Brain pericyte (primary cell): ENCODE measurements around the gene DTNB.
"Not testable (repeated sequence)": the region's sequence is repeated elsewhere in the genome, so short reads cannot be mapped to it uniquely, and the experiment has no call there.

Experiments used
- DNase-seq: peaks from one replicate; pipeline ENCODE4 v3.0.0-alpha.2; 2012; ENCODE audit warnings: low read depth, low spot score

The DTNB gene

DNA sequence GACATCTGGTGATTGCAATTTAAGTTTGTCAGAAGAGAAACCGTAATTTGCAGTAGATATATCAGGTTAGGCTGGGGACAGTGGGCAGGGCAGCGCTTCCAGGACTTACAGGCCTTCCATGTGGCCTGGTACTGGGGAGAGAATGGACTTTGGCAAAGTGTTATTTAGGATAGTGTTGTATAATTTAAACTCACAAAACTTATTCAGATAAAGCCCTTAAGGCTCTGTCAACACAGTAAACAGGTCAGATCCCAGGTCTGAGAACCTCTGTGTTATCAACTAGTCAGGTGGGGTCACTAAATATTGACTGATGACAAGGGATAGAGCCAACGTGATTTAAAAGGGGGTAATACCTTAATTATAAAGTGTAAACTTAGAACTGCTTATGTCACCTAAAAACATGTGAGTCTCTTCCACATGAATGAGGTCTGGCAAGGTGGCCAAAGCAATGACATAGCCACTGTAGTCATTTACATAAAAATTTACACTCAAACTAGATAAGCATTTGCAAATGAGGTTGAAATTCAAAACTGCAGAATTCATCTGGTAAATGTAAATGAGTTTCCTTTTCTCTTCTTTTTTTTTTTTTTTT, 251.5 kb downstream of the DTNB start:
- no peak for DNase-seq

DNA sequence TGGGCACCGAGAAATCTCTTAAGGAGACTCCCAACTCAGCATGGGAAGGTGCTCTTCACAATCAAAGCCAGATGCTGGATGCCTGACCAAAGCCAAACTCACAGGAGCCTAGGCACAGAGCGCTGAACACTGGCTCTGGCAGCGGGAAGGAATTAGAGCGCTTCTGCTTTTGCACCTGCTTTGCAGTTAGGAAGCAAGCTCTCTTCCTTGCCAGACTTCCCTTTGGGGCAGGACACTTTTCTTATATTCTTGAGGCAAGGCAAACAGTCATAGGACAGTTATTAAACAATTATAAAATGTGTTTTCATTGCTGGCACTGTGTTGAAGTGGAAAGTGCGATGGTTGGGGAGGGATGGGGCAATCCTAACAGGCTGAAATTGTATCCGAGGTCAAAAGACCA, 252.1 kb downstream of the DTNB start:
- no peak for DNase-seq

DNA sequence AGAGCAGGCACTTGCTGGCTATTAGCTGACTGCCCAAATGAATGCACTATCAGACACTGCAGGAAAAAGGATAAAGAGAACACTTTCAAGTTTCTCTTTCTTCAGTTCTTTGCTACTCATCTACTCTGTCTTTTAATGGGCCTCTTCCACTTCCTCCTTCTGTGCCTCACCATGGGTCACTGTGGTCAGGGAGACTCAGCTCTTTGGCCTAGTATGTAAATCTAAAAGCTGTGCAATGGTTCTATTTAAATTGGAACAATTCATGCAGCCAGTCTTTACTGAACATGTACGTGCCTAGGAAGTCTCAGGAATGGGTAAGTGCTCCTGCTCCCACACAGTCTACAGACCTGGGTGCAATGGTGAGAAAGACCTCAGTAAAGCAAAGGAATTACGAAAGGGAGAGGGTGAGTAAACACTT, 252.5 kb downstream of the DTNB start:
- DNase-seq, result no peak

DNA sequence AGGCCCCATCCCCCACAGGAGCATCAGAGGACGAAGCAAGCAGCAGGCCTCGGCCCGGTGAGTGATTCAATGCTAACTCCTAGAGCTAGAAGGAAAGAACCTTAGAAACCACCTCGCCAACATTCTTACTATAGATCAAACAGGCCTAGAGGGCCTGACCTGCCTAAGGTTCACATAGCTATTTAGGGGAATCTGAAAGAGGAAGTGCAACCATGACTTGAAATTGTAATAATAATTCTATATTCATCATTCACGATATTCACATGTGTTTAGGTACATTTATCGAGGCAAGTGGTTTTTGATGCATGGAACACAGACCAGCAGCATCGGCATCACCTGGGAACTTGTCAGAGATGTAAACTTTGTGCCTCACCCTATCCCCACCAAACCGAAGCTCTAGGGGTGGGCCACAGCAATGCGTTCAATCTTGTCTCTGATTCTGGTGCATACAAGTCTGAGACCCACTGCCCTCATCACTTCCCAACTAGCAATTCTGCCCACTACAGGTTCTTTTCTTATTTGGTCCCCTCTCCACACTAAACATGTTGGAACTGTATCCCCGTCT, 253.6 kb downstream of the DTNB start:
- DNase-seq, result no peak

DNA sequence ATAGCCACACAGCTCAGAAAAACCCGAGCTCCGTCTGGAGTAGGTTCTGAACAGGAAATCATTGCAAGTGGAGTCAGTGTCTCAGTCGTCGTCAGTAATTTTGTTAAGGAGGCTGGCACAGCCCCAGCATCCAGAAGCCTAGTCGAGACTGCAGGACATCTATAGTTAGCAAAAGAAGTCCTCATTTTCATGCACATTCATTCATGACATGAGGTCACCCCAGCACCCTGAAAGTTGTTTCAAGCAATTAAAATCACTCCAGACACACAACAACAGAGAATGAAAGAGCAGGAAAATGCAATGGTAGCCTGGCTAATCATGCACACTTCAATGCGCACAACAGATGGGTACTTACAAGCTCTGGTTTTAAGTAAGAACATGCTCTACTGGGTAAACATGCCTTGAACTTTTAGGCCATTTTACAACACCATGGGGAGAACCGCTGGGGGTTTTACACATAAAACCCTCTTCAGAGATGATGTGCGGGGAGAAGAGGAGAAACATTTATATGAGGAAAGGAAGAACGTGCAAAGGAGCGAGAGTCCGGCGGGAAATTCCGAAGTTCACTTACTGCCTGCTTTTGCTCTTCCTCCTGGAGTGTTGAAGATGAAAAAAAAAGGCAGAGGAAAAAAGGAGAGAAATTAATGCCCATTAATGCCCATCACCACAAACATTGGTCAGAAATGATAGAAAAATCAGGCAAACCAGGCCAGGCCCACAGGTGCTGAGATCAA, 254.3 kb downstream of the DTNB start:
- DNase-seq, result no peak

DNA sequence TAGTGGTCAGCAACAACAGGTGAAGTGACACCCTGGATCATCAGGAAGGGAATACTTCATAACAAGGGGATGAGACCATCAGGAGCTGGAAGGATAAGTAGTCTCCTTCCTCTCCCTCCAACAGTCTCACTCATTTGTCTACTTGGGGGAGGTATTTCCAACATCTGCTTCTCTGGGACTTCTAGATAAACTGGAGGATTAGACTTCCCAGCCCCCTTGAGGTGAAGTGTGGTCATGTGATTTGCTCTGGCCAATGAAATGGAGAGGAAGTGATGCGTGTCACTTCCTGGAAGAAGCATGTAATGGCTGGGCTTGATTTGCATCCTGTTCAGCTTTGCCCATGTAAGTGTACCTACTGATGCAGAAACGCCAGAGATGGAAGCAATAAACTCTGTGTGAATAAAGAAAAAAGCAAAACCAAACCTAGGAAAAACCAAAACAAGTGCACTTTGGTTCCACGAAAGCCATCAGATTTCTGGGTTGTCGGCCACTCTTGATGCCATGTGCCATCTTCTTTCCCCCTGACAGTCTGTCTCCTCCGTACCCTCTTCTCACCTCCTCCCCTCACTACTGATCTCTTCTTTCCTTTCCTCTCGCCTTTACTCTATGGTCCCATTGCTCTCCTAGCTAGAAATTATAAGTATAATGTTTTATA, 255.5 kb downstream of the DTNB start:
- no peak for DNase-seq

DNA sequence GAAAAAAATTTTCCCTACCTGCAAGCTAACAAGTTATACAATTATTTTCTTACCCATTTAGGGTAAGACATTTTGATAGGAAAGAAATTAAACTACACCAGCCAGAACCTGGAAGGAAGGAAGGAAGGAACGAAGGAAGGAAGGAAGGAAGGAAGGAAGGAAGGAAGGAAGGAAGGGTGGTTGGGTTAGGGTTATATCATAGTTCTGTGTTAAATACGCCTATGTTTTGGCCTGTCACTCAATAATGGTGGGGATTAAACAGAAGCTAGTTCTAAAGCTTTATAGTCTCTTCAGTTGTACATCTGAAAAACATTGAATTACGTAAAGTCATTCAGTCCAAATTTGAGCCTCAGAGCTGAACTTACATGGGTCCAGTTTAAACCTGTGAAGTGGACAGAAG, 256.7 kb downstream of the DTNB start:
- no peak for DNase-seq

DNA sequence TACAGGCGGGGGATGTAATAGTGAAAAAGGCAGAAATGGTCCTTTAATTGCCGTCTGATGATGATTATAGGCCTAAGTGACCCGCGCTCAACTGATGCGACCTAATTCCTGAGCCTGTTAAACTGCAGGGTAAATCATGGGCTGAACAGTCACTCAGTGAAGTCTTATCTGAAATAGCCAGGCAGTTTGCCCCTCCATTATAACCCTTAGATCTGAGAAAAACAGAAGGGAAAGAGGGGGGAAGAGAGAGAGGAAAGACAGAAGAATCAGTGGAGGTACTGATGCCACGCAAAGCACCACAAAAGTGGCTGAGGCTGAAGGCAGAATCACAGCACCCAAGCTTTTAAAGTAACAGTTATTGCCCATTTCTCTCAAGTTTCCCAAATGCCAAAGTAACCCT, 258.6 kb downstream of the DTNB start:
- DNase-seq, result no peak

DNA sequence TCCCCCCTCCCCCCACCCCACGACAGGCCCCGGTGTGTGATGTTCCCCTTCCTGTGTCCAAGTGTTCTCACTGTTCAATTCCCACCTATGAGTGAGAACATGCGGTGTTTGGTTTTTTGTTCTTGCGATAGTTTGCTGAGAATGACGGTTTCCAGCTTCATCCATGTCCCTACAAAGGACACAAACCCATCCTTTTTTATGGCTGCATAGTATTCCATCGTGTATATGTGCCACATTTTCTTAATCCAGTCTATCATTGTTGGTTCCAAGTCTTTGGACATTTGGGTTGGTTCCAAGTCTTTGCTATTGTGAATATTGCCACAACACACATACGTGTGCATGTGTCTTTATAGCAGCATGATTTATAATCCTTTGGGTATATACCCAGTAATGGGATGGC, 260.0 kb downstream of the DTNB start:
- DNase-seq, result not testable (repeated sequence)

DNA sequence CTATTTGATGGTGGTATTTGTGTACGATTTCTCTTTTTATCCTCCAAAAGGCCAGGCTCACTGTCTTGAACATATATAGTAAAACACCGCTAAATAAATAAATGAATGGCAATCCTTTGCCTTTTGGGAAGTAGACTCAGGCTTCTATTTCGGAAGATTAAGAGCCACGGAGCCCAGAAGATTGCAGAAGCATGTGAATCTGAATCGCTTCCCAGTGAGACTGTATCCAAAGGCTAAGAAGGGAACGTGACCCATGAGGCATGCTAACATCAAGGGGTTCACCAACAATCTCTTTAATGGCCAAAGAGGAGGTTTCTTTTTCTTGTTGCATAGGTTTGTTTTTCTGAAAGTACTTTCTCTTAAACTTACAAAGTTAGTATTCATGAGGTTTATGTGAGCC, 261.6 kb downstream of the DTNB start:
- no peak for DNase-seq

DNA sequence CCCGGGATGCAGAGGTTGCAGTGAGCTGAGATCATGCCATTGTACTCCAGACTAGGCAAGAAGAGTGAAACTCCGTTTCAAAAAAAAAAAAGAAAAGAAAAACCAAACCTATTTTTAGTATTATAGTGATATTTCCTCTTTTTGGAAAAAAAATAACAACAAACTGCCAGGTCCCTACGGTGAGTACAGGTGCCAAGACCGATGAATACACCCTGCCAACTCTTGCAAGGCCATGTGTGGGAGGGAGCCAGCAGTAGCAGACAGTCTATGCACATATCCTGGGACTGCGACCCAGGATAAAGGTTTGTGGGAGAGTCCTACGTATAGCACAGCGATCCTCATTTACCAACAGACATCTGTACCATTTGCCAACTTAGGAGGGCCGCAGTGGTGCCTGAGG, 262.1 kb downstream of the DTNB start:
- no peak for DNase-seq

DNA sequence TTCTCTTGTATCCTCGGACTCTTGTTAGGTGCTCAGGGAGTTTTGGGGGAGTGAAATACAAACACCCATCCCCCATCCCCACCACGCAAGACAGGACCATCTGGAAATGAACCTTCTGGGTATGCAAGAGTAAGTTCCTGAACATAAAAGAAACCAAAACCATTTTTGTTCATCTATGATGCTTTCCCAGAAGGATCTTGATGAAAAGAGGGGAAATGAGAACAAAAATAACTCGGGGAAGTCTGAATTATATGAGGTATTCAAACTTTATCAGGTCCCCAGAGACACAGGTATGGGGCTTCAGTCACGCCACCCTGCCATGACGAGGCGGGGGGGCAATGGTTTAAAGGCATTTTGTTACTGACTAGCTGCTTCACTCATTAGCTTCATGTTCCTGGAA, 263.0 kb downstream of the DTNB start:
- no peak for DNase-seq

DNA sequence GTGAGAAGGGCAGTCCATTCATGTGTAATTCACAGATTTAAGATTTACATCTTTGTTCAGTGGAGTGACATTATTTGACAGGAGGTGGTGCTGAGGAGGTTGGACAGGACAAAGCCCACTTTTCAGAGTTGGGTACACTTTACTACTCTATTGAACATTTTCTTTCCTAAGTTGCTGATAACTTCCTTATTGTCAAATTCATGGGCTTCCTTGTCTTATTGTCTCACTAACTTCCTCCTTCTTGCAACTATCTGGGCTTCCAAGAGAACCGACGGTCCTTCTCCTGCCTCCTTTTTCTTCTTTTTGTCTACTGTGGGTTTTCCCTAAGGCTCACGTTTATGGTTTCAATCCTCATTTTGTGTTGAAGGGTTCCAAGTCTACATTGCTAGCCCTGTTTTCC, 263.9 kb downstream of the DTNB start:
- no peak for DNase-seq

DNA sequence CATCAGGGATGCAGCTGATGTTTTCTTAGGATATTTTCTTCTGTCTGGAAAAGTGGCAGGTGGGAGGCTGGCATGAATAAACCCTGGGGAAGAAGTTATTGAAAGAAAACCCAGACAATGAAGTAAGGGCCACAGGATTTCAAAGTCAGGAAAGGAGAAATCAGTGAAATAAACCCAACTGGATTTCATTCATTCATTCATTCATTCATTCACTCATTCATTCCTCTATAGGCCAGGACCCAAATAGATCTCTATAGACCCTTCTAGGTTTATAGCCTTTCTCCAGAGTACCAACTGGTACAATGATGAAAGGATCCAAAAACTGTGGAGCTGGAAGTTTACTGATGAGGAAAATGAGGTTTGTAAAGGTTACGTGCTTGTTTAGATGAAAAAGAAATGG, 264.3 kb downstream of the DTNB start:
- DNase-seq, result no peak

DNA sequence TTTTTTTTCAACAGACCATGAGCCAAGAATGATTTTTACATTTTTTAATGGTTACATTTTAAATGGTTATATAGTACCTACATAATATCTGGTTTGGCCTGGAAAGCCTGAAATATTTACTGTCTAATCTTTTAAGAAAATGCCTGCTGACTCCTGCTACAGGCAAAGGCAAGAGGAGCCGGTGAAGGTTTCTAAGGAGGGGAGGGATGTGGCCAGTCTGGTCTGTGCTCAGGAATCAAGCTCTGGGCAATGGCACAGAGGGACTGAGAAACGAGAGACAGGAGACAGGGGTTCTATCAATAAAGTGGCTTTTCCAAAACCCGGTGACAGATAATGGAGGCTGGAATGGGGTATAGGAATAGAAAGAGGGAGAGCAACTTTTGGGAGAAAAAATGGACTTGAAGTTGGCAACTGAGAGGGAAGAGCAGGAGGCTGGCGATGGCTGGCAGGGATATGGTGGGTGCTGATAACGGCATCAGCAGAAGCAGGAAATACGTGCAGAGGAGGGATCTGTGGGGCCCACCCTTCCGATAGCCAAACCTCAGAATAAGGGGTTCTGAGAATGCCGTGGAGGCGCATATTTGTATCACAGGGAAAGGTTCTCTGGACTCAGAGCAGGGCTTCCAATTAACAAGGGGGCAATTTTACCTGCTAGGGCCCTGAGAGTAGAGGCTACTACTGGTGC, 267.6 kb downstream of the DTNB start:
- no peak for DNase-seq

DNA sequence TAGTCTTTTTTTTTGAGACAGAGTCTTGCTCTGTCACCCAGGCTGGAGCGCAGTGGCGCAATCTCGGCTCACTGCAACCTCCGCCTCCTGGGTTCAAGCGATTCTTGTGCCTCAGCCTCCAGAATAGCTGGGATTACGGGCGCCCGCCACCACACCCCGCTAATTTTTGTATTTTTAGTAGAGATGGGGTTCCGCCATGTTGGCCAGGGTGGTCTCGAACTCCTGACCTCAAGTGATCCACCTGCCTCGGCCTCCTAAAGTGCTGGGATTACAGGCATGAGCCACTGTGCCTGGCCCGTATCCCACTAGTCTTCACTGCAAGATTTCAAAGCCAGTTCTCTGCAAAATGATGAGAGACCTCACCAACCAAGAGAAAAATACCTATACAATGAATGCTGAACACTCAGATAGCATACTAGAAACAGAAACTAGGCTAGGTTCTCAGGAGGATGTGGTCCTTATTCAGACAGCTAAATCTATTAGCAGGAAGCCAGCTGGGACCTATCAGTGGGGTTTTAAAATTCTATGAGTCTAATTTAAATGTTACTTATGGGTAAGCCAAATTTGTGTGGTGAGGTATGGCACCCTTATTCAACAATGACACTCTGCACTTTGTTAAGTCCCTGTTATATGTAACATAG, 270.1 kb downstream of the DTNB start:
- not testable (repeated sequence) for DNase-seq

DNA sequence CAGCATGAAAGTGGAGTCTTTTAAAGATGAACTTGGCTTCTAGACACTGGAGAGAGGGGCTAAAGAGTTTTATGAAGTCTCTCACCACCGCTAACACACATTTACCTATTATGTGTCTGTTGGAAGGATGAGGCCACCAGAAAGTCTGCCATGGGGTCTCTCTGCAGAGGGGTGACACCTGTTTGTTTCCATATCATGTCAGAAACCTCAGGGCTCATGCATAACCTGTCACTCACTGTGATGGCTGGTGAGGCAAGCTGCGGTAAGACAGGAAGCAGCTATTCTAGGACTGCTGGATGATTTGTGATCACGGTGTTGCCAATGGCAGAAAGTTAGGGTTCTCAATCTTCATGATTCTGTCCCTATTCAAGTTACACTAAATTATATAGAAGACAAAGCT, 270.9 kb downstream of the DTNB start:
- DNase-seq, result no peak

DNA sequence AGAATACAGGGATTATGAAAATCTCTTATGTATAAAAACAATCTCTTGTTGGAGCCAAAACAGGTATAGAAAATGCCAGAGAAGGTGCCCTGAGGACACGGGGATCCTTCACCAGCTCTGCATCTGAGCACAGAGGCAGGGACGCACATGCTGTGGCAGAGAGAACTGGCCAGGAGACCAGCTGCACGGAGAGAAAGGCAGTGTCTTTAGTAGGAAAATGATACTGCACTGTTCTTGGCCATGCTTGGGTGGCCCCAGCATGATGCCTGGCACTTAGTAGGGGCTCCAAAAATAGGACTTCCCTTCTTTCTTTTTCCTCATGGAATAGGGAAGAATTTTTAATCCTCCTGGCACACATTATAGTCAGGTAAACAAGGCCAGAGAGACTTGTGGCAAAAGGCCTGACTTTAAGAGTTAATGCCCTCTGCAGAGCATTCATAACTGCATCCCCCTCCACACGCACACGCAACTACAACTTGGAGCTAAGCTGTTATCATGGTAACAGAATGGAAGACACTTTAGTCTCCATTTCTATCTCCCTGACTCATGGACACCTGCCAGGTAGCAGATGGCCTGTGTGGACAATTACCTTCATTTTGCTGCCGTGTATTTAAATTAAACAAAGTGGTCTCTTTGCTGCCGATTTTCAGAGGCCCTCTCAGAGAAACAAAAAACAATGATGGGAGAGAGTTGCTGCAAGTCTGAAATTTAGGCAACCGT, 271.9 kb downstream of the DTNB start:
- DNase-seq, result no peak

DNA sequence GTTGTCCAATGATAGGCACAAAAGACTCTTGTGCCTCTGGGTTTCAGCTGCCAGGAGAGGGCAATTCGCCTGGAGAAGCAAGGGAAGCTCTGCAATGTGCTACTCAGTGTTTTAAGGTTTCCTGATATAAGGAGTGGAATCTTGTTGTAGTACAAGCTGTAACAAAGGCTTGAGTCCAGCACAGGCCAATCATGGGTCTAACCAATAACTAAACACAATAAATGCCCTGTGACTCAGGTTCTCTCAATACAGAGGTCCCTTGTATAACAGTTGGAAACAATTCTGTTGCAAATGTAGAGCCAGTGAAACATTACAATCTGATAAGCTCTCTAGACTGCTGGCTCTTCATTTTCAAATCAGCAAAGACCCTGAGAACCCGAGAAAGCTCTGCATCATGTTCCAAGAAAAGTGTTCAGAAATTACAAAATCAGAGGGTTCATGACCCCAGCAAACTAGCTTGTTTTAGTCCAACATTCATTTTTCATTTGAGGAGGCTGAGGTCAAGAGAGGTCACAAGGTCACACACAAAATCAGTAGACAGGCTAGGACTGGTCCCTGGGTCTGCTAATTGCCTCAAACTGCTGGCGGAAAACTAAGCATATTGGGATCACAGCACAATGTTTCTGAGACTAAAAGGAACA, 272.7 kb downstream of the DTNB start:
- no peak for DNase-seq

DNA sequence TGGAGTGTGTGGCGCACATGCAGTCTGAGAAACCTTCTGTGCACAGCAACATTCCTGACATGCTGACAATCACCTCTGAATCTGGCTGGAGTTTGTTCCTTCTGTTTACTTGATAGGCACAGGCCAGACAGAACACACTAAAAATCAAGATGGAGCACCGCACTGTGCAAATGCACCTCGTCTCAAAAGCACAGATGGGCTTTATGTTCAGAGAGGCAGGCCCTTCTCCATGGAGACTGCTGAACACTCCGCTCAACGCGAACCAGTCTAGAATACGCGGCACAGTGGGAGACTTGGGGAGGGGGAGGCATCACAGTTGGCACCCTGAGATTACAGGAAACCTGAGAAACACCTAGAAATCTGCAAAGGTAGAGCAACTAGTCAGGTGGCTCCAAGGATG, 273.2 kb downstream of the DTNB start:
- DNase-seq, result no peak

DNA sequence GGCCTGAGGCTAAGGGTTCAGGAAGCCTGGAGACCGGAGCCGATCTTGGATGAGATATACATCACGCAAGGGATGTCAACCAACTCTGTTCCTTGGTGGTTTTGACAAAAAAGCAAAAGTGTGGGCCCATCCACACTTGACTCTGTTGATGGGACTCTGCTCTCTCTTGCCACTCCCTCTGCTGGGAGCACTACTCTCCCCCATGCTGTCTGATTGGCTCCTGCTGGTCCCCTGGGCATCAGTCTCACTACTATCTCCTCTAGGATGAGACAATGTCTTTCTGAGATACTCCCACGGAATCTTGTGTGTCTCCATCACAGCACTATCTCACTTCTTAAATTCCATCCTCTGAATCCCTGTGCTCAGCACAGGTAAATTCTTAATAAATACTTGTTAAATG, 274.8 kb downstream of the DTNB start:
- no peak for DNase-seq
